HG02759 (cell line): ENCODE measurements around the gene PTPRU.

ENCODE experiments used
- ATAC-seq: cut with Tn5 transposase; IDR thresholded peaks from one replicate; pipeline ENCODE4 v1.9.1; 2021; ENCODE audit warnings: mild to moderate bottlenecking, moderate library complexity; ENCODE audit not compliant: unreplicated experiment

Gene PTPRU

DNA sequence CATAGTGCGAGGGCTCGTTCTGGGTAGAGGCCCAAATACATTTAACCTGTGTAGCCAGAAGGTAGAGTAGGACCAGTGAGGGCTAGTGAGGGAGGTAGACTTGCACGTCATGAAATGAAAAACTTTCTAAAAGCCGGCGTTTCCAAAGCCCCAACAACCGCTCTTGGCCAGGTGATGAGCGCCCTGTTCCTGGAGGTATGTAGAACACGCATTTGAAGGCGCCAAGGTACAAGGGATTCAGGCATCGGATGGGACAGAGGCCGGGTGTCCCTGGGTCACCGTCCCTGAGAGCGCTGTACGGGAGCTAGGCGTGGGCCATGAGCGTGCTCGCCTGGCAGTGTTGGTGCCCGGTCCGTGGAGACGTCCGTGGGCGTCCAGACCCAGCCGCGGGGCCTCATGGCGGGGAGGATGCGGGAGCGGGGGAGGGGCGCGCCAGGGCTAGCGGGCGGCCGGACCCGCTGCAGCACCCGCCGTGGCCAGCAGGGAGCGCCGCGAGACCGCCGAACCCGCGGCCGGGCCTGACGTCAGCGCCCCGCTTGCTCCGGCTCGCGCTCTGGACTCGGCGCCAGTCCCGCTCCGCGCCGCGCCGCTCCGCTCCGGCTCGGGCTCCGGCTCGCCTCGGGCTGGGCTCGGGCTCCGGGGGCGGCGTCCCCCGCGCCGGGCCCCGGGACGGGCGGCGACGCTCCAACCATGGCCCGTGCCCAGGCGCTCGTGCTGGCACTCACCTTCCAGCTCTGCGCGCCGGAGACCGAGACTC is at the start of gene PTPRU:
PTPRU (plus strand) TSS at position 568 of the 757 bp plus-strand sequence; CDS start at position 691, 123 bp downstream.
- ATAC-seq, result peak; percentile 74

DNA sequence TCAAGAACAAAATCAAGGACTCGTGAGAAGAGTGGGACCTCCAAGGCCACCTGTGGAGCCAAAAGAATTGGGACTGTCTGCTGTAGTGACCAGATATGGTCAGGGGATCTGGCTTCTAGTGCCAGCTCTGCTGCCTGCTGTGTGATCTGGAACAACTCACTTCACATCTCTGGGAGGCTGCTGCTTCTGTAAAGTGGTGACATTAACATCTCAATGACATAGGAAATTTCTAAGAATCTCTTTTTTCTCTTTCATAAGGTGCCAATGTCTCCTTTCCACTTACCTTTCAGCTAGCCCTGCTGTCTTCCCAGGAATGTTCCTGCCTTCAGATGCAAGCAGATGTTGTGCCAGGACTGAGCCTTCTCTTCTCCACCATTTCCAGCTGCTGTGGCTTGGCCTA is 49.6 kb upstream of the PTPRU start:
- ATAC-seq, result no peak

DNA sequence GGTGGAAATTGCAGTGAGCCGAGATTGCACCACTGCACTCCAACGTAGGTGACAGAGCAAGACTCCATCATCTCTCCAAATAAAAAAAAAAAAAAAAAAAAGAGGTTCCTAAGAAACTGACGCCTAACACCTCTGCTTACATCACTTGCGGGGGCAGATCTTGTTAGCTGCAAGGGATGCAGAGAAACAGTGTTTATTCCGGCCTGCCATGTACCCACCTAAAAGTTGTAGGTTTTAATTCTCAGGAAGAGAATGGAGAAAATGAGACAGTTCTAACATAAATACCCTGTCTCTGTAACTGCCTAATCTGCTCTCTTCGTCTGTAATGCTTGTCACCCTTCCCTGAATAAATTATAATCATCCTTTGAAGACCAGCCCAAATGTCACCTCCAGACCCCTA is 45.6 kb upstream of the PTPRU start:
- ATAC-seq, result no peak

DNA sequence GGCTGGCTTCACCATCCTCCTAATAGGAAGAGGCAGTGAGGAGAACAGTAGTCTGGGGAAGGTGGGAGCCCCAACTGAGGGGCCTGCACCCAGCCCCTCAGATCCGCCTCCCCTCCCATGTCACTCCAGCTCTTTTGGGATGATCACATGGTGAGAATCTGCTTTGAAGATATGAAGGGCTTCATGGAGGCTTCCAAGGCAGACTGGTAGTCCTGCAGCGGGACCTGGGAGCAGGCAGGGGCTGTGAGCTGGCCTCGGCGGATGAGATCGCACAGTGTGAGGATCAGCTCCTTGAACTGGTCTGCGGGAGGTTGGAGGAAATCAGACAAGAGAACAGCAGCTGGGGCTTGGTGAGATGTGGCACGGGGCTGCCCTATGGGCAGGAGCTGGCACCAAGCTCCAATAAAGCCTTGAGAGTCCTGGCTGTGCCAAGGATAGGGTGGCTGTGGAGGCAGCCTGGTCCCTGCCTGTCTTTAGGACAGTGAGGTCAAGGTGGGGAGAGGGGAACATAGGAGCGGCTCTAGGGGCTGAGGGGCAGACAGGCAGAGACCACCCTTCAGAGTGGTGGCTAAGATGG is 42.4 kb upstream of the PTPRU start:
- ATAC-seq, result no peak

DNA sequence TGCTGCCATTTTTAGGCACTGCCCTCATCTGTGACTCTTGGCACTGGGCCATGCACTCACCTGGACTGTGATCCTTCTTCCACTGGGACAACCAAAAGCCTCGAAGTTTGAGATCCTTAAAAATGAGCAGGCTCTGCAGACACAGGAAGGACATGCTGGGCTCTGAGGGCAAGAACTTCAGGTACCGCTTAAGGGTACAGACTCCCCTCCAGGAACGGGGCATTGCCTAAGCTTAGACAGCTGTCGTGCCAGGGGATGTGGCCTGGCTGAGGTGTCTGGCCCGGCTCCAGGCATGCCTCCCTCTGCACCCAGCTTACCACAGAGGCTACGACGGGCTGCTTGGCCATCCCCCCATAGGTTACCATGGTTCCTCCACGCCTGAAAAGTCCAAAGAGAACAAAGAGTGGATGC is 40.4 kb upstream of the PTPRU start:
- ATAC-seq, result no peak

DNA sequence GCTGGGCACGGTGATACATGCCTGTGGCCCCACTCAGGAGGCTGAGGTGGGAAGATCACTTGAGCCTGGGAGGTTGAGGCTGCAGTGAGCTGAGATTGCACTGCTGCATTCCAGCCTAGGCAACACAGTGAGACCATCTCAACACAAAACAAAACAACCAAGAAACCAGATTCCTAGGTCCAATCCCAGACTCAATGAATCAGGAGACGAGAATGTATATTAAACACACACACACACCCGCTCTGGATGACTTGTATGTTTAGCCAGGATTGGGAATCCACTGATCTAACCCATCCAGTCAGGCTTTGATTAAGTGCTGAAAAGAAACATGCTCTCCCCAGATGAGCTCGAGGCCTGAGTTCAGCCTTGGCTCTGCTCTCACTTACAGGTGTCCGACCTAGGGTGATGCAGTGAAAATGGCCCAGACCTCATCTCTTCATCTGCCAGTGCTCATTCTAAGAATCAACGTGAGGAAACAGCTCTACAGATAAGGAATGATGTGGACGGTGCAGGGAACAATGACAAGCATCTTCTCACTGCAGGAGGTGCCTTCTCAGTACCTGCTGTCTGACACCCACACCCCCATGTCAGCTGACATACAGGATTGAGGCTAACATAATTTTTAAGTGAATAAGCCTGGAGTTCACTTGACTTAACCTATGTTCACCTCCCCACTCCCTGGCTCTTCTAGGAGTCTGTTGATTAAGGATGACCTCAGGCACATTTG is 39.3 kb upstream of the PTPRU start:
- no peak for ATAC-seq

DNA sequence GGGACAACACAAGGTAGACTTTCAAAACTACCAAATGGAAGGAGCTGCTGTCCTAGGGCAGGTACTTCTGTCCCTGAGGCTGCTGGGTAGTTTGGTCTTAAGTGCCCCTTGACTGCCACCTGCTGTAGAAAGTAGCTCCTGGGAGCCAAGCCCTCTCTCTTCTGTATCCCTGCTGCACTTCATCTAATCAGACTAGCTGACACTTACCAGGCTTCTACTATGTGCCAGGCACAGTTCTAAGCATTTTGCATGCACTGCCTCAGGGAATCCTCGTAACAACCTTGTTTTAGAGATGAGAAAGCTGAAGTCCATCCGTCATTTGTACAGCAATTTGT is 38.8 kb upstream of the PTPRU start:
- ATAC-seq, result no peak

DNA sequence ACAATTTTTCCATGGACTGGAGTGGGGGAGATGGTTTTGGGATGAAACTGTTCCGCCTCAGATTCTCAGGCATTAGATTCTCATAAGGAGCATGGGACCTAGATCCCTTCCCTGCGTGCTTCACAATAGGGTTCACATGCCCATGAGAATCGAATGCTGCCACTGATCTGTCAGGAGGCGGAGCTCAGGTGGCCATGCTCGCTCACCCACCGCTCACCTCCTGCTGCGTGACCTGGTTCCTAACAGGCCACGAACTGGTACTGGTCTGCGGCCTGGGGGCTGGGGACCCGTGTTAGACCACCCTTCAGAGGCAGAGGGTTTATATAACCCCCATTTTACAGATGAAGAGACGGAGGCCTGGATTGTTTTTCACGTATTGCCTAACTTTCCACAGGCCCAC is 38.3 kb upstream of the PTPRU start:
- ATAC-seq, result no peak

DNA sequence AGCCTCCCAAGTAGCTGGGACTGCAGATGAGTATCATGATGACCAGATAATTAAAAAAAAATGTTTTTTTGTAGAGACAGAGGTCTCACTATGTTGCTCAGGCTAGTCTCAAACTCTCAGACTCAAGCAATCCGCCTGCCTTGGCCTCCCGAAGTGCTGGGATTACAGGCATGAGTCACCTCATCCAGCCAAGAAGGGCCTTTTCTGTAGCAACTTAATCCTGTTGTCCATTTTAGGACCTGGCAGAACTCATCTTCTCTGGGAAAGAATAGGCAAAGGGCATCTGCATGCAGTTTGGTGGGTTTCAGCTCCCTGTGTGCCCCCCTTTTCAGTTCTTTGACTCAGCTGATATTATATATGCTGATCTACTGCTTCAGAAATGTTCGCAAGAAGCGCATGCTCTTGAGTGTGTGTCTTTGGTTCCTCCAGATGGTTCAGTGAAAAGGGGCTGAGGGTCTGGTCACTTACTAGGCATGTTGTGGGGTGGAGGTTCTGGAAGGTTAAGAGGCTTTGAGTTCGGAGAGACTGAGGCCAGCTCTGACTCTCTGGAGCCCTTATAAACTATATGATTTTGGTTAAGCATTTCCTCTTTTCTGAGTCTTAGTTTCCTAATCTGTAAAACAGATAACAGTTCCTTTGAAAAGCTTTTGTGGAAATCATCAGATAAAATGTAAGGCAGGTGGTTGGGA is 35.3 kb upstream of the PTPRU start:
- ATAC-seq, result no peak

DNA sequence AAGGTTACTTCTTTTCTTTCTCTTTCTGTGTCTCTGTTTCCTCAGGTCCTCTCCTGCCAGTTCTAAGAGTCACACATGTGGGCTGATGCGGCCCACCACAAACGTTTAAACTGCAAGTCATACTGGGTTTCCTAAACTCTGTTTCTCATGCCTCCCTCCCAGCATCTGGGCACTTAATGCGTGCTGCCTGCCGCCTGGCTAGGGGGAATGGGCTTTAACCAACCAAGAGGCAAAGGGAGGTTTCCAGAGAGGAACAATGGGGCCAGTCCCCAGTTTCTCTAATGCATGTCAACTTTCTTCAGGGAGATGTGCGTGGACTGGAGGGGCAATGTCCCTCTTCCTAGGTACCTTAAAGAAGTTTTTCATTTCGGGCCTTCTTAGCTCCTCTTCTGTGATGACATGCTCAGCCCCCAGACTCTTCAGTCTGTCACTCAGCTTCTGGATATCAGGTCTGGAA is 34.7 kb upstream of the PTPRU start:
- no peak for ATAC-seq

DNA sequence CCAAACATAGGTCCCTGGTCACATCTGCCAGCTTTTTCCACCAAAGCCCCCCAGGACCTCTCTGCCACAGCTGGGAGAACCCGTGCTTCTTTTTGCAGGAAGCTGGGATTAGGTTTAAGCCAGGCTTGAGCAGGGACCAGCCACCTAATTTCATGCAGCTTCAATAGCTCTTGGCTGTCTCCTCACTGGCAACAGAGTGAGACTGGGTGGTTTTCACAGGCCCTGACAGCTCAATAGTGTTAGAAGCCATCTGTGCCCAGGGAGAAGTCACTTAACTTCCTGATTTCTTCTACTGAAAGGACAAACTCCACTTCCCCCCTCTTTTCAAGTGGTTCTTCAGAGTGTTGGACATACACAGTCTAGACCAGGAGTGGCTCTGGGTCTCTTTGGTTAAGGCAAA is 34.3 kb upstream of the PTPRU start:
- ATAC-seq, result no peak

DNA sequence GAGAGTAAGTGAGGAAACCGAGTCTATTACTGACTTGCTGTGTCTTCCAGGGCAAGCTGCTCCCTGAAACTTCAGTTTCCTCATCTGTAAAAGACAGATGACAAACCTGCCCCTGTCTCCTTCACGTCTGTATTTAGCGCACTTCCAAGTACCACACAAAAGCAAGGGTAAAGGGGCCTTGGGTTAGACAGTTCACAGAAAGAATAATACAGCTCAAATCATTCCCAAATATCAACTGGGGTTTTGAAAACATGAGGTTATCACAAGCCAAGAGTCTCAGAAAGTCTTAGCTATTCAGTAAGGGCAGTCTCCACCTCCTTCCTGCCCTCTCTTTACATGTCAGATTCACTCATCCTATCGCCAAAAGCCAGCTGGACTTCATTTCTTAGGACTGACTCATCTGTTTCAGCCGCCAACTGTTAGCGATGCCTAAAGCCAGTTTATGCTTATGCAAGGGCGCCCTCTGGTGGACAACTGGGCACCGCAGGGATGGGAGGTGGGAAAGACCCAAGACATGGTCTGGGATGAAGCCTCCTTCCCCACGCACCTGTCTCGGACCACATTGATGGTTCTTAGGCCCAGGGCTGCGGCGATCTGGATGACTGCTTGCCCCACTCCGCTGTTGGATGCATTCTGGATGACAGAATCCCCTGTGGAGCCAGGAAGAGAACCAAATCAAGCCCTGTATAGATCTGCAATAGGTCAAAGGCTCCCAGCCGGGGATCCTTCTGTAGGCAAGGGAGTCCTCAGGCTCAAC is 33.6 kb upstream of the PTPRU start:
- peak; percentile 56 for ATAC-seq

DNA sequence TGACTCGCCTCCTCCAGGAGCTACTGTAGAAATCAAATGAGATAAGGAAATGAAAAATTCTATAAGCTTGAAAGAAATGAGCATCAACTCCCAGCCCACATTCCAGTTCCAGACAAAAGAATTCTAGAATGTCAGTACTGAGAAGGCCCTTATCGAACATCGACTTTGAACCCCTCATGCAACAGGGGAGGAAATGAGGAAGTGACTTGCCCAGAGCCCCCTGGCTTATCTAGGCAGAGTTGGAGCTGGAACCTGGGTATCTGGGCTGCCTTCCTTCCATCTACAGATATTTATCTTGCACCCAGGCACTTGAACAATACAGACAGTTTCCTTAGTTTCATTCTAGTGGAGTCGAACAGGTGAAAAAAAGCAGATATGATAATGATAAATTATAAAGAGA is 27.9 kb upstream of the PTPRU start:
- ATAC-seq, result no peak

DNA sequence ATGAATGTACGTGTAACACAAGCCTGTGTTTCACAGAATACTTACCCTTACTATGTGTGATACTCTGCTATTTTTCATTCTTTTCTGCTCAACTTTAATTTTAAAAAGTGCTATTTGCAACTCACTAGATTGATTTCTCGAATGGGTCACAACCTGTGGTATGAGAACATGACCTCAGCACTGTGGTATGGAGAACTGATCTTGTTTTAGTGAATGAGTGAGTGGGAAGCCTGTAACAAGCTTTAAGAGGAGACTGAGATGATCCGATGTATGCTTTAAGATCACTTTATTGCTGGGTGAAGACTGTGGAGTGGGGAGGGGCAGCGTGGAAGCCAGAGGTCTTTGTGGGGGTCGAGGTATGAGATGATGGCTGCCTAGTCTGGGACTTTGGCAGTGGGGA is 27.1 kb upstream of the PTPRU start:
- ATAC-seq, result no peak

DNA sequence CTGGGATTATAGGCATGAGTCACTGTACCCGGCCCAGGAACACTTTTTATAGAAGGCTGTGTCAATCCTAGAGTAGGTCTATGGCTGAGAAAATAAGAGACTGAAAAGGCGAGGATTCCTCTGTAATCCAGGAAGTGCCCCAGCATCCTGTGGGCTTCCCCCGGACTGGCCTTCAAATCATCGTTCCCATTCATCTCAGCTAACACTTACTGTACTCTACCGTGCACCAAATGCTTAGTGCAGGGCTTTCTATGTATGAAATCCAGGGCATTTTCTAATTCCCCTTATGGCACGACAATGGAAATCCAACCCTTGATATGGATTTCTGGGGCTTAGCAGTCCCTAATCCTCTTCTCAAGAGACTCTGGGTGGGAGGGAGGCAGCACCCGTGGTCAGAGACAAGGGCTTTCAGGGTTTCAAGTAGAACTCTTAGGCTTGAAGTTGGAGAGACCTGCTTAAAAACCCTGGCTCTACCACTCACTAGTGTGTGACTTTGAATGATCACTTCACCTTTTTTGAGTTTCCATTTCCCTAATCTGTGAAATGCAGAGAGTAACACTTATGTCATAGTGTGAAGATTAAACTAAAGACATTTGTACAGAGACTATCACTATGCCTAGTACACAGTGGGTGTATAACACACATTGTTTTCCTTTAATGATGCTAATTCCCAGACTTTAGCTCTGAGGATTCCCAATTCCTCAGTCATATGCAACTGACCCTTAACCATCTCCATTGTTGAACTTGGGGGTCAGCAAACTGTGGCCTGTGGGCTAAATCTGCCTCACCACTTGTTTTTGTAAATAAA is 25.8 kb upstream of the PTPRU start:
- ATAC-seq, result no peak

DNA sequence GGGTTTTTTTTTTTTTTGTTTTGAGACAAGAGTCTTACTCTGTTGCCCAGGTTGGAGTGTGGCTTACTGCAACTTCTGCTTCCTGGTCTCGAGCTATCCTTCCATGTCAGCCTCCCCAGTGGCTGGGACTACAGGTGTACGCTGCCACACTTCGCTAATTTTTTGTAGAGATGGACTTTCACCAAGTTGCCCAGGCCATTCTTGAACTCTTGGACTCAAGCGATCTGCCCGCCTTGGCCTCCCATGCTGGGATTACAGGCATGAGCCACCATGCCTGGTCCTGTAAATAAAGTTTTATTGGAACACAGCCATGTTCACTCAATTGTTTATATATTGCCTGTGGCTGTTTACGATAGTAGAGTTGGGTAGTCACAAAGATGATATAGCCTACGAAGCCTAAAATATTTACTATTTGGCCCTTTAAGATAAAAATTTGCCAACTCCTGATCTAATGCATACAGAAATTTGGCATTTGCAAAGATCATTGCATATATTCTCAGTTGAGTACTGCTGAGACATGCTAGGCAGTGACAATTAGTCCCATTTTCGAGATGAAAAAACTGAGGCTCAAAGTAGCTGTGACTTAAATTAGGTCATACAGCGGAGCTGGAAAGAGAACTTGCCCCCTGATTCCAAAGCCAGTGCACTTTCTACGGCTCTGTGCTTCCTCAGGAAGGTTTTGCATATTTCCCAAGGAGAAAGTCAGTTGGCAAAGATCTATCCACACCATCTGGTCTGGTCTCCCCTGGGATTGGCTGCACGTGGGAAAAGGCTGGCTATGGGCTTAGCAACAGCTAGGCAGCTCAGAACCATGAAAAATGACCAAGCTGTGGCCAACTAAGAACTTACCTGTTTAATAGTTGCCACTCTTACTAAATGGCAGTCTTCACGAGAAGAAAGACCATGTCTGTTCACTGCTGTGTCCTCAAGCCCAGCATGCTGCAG is 25.0 kb upstream of the PTPRU start:
- ATAC-seq, result no peak

DNA sequence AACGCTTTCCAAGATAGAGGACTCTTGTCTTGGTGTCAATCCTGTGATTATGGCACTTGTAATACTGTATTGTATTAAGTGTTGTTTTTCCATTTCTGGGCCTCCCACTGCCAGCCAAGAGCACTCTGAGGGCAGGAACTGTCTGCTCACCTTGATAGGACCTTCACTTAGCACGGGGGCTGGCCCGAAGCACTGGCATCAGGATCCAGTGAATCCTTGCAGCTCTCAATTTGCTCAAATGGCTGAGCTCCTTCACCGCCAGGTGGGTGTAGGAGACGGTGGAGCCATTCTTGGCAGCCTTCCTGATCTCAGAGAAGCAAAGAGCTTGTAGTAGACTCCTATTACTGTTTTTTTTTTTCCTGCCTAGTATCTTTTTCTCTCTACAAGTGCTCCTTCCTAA is 23.3 kb upstream of the PTPRU start:
- no peak for ATAC-seq

DNA sequence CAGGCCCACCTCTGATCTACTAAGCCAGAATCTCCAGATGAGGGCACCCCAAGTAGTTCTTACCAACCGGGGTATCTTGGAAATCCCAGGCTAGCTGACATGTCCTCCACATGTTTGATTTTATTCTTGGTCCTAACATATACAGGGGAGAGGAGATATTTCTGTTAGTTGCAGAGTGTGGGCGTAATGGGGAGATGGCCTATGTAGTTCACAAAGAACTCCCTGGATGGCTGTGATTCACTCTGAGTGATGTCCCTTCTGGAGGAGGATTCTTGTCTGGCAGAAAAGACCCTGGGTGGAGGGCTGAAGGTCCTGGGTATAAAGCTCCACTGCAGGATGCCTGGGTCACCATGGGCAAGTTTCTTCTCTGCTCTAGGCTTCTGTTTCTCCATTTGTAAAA is 18.7 kb upstream of the PTPRU start:
- no peak for ATAC-seq

DNA sequence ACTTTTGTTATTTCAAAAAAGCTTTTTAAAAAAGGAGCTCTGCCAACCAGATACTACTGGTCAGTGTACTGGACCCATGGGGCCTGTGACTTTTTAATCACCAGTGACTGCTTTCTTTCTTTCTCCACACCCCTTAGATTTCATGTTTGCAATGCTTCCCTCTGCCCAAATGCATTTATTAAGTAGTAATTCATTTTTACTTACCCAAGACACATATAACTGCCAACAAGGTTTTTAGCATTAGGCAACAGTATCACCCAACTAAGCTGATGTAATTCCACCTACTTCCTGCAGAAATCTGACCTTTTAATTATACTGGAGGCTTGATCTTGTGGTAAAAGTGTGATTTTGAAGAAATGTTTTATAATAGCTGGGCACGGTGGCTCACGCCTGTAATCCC is 18.1 kb upstream of the PTPRU start:
- ATAC-seq, result no peak
